NCI-H1436 (cell line): ENCODE data around the gene PLA2G2A.
"Not testable (repeated sequence)": the region's sequence is repeated elsewhere in the genome, so short reads cannot be mapped to it uniquely, and the experiment has no call there.

Experiments used
- DNase-seq: peaks from one replicate; lab custom pipeline; 2025; lab: John Stamatoyannopoulos, UW

Gene PLA2G2A

GRCh38 chr1:19973616-19974015 is 5.8 kb downstream of the PLA2G2A start:
- DNase-seq = no peak

DNA sequence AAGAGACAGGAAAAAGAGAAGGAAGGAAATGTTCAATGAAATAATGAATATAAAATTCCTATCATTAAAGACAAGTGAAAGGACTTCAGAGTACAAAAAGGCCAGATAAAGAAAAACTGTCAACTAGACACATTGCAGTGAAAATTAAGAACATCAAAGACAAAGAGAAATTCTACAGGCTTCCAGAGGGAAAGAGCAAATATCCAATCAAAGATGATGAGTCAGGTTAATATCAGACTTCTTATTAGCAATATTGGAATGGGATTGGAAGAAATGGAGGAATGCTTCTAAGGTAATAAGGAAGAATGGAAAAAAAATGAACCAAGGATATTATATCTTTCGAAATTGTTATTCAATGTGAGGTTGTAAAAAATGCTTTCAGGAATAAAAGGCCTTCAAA is 7.8 kb downstream of the PLA2G2A start:
- no peak for DNase-seq

DNA sequence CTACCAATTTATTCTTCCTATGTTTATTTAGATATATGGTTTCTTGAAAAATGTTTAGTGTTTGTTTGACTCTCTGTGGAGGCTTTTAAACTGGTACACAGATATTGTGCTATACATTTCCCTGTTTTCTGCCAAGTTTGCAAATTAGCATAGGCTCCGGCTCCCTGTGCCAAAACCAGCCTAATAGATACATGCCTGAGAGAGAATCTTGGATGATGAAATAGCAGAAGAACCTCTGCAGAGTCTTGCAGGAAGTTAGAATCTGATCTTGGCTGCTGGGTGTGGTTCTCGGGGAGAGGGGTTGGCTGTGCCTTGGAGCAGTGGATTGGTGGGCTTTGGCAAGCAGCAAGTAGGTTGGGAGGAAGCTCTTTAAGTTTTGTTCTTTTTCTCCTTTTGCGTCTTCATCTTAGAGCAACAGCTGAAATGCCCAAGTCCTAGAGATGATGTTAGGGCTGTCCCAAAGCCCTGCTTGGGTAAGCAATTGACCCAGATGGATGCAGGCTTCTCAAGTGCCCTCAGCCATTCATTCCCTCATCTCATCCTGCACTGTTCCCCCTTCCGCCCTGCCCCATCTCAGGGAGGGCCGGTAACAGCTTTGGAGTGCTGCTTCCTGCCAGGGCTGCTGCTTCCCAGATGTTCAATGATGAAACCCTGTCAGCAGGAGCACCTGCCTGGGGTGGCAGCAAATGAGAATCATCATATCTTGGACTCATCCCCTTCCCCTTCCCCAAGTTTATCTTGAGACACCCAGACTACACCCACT is 9.3 kb downstream of the PLA2G2A start:
- no peak for DNase-seq

- no peak for DNase-seq
Observed at GRCh38 chr1:19967808-19968207, 11.6 kb downstream of the PLA2G2A start.

DNA sequence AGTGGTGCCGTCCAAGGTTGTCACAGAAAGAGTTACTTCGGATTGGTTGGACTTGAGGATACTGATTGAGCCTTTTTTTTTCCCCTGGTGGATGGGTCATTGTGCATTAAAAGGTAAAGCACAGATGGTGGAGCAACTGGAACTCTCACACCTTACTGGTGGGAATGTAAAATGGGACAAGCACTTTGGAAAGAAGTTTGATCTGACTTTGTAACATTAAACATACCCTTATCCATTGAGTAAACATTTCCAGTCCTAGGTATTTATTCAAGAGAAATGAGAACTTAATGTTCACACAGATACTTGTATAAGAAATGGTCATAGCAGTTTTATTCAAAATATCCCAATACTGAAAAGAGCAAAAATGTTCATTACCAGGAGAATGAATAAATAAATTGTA is 14.9 kb downstream of the PLA2G2A start:
- DNase-seq = no peak

- DNase-seq = no peak
Observed at GRCh38 chr1:19963636-19964035, 15.8 kb downstream of the PLA2G2A start.

GRCh38 chr1:19960591-19960990 is 18.8 kb downstream of the PLA2G2A start:
- DNase-seq = no peak

- DNase-seq = no peak
Observed at GRCh38 chr1:19957779-19958178, 21.6 kb downstream of the PLA2G2A start.

DNA sequence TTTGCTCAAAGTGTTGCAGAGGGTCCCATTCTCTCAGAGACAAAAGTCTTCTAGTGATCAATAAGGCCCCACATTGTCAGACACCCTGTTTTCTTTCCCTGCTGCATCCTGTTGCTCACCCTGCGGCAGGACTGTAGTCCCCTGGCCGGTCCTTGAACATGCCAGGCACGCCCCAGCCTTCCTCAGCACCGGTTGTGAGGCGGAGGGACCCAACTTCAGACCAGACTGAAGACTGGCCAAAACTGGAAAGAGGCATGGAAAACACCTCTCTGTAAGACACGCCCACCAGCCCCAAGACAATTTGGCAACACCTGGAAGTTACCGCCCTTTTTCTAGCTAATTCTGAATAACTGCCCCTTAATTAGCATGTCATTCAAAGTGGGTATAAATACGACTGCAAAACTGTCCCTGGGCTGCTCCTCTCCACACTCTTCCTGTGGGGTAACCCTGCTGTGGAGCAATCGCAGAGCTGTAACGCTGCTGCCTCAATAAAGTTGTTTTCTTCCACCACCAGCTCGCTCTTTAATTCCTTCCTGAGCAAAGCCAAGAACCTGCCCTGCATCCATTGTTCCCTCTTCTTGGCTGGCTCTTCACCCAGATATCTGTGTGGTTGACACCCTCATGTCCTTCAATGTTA is 23.8 kb downstream of the PLA2G2A start:
- DNase-seq = no peak

DNA sequence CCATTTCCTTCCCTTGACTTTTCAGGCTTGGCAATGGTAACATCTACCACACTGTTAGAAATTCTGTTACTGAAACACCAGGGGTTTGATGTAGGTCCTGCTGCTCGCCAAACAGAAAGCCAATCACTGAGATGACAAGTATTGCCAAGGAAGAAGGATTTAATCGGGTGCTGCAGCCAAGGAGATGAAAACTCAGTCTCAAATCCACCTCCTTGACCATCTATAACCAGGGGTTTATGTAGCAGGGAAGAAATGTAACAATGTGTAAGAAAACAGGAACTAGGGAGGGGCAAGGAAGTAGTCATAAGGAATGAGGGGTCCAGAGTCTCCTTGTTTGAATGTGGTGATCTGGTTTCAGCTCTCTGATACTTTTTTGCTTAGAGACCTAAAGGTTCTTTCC is 25.4 kb downstream of the PLA2G2A start:
- DNase-seq = no peak

DNA sequence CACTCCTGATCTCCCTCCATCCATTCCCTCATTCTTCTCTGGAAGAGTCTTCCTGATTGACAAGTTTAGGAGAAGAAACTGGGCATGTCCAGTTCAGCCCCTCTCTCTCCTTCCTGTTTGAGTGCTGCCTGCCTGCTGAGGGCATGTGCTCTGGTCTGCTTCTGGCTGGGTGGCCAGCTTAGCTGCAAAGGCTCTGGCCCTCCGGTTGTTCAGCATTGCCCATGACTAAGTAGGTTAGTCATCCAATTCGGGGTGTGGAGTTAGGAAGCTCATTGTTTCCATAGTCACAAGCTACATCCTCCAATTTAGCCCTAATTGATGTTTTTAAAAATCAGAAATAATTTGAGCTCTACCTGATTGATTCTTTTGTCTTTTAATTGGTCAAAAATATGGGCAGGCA is 30.4 kb downstream of the PLA2G2A start:
- no peak for DNase-seq

DNA sequence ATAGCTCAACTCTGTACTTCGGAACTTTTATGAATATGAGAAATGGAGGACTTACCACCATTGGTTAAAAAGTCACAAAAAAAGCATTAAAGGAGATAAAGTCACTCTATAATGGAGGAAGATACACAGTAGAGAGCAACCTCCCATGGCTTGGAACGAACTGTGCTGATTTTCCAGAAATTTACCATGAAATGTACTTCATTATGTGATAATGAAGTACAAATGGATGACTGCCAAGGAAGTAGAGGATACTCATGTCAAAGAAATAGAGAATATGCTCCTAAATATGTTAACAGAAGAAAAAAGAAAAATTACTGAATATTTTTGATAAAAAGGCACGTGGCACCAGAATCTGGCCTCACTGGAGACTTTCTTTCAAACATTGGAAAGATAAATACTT is 32.4 kb downstream of the PLA2G2A start:
- no peak for DNase-seq

DNA sequence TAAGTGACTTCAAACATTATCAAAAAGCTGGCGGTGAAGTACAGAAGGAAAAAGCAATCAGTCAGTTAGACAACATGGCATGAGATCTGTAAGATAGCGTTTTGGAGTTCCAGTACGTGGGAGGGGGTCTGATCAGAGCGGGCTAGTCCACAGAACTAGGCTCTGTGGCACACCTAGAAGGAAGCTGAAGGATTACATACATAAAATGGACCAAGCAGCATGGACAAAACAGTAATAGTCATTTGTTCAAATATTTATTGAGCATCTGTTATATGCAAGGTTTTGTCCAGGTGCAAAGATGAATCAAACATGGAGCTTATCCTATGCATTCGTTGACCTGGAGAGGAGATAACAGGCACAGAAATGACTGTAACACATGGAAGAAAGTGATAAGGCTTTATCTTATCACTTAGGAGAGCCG is 33.1 kb downstream of the PLA2G2A start:
- no peak for DNase-seq

DNA sequence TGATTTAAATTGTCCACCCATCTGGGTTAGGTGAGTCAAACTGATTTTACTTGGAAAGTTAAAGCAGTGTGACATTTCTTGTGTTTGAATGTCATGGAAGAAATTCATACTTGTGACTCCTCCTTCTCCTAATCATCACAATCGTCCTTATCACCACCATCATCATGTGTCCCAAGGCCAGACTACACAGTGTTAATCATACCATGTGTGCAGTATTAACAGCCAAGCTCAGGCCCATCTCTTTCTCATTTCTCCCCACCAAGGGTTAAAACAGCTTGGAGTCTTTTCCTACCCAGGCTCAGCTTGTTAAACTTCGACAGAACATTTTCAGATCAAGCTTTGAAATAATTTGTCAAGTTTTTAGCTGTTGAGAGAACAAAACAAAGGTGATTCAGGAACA is 33.5 kb downstream of the PLA2G2A start:
- DNase-seq = no peak

GRCh38 chr1:19942657-19943056 is 36.8 kb downstream of the PLA2G2A start:
- DNase-seq = no peak

DNA sequence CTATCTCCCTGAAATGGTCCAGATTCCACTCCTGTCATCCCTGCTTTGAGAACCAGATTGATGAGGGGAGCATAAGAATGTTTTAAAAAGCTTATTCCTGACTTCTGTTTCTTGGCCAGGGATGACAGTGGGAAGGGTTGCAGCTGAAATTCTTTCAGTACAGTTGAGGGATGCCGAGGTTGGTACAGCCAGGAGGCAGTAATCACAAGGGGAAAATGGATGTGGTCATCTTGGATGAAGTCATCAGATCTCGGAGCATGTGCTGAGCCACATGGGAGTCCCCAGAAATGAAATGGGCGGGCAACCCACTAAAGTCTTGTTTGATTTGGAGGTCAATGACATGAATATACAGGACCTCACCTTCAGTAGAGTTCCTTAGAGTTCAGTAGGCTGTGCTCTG is 37.3 kb downstream of the PLA2G2A start:
- no peak for DNase-seq

GRCh38 chr1:19941206-19941568 is 38.2 kb downstream of the PLA2G2A start:
- peak; percentile 56 for DNase-seq

DNA sequence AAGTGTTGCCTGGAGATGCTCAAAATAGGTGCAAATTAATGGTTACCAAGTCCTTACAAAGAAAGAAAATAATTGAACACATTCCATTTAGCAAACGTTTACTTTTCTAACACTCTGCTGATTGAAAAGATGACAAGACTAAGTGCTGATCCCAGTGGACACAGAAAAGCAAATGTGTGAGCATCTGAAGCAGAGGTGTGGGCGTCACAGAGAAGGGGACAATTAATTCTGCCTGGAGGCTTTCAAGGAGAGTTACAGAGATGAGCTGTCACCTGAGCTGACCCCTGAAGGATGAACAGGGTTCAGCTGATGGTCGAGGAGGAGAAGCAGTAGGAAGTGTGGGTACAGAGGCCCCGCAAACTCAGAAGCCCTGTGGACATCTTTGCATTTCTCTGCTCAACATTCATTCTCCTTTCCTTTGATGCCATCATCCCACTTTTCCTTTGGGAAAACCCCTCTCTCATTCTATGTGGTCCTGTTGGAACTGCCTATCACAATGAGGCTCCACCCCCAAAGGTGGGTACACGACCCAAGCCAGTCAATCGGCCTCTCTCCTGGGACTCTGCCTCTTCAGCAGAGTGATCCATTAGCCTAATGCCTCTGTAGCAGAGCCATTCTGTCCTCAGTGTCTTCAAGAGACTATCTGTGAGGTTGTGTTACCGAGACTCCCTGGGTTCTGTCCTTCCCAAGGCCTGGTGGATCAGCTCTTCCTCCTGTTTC is 38.8 kb downstream of the PLA2G2A start:
- peak; percentile 53 for DNase-seq

DNA sequence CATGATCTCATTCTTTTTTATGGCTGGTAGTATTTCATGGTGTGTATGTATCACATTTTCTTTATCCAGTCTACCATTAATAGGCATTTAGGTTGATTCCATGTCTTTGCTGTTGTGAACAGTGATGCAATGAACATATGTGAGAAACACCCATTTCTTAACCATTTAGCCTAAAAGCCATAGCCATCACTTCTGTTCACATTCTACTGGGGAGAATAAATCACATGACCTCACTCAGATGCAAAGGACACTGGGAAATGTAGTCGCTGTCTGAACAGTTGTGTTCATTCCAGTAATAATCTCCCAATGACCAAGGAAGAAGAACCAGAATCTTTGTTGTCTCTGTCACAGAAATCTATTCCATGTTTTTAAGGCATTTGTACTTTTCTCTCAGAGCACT is 40.9 kb downstream of the PLA2G2A start:
- DNase-seq = no peak

GRCh38 chr1:19936061-19936750 is 43.2 kb downstream of the PLA2G2A start:
- DNase-seq = no peak

DNA sequence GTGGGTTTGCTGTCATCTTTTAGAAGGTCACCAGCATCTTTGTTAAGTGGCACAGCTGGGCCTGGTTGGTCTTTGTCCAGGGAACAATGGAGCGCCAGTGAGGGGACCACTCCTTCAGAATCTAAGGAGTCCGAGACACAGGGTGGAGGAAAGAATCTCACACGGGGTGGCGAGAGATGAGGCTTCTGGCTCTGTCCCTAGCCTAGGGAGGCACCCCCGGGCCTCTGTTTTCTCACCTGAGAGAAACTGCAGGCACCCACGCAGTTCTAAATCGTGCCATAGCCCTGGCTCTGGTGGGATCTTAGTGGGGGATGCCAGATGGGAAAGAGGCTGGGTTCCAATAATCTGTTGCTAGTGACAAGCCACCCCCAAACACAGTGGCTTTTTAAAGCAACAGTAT is 45.1 kb downstream of the PLA2G2A start:
- DNase-seq = no peak

- no peak for DNase-seq
Observed at GRCh38 chr1:19932866-19933265, 46.6 kb downstream of the PLA2G2A start.

DNA sequence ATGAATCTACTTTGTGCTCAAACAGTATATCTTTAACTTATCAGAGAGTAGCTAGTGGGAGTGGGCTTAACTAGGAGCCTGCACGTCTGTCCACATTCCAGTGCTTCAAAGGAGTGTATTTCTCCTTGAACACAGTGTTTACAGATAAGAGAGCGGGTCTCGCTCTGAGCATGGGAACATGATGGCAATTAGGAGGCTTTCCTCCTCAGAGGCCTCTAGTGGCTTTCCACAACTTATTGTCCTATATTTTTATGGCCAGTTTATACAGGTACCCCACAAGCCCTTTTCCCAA is 52.3 kb downstream of the PLA2G2A start:
- not testable (repeated sequence) for DNase-seq
